Liver (tissue), 3 donors: ENCODE results near the gene DDX31.

ENCODE experiments used
- EGR1 ChIP-seq, 2 donors: IDR thresholded peaks; 2 replicates each; pipeline ENCODE4 v1.6.1; 2016 to 2018; ENCODE audit warnings: antibody characterized with exemption in 2 of 2, low read depth in 2 of 2
- JUND ChIP-seq, 2 donors: IDR thresholded peaks; 2 replicates each; pipeline ENCODE4 v1.6.1; 2016; ENCODE audit warnings: antibody characterized with exemption in 2 of 2
- RAD21 ChIP-seq, 2 donors: IDR thresholded peaks; 2 replicates each; pipeline ENCODE4 v1.6.1; 2016; ENCODE audit warnings: antibody characterized with exemption in 2 of 2, mild to moderate bottlenecking in 2 of 2
- TF ChIP-seq, protein P1 (sequence below): fragments of 150-350 bp; IDR thresholded peaks from 2 replicates; pipeline ENCODE4 v1.5.1; 2017; ENCODE audit warnings: improper control_type of control experiment, low read depth, low read length; ENCODE audit not compliant: missing input control
- donor health status: healthy.
- donor health status: healthy.

DNA sequence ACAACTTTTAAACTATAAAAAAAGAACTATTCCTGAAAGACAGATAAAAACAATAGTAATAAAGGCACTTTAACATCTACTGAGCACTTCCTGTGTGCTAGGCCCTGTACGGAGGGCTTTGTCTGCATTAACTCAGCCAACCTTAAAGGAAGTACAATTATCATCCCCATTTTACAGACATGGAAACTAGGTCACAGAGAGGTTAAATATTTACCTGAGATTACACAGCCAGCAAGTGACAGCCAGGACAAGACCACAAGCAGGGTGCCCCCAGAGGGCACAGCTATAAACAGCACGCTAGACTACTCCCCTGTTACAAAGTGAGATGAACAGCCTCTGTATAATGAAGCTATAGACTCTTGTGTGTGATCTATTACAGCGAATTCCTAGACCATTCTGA is 25.5 kb downstream of the DDX31 start:
- TF ChIP-seq, protein P1, sequence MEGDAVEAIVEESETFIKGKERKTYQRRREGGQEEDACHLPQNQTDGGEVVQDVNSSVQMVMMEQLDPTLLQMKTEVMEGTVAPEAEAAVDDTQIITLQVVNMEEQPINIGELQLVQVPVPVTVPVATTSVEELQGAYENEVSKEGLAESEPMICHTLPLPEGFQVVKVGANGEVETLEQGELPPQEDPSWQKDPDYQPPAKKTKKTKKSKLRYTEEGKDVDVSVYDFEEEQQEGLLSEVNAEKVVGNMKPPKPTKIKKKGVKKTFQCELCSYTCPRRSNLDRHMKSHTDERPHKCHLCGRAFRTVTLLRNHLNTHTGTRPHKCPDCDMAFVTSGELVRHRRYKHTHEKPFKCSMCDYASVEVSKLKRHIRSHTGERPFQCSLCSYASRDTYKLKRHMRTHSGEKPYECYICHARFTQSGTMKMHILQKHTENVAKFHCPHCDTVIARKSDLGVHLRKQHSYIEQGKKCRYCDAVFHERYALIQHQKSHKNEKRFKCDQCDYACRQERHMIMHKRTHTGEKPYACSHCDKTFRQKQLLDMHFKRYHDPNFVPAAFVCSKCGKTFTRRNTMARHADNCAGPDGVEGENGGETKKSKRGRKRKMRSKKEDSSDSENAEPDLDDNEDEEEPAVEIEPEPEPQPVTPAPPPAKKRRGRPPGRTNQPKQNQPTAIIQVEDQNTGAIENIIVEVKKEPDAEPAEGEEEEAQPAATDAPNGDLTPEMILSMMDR: no peak
- TF ChIP-seq JUND (IDR thresholded peaks at IDR 0.05) (no peak), EGR1 (IDR thresholded peaks at IDR 0.05; ENCODE audit: low read depth in 2 of 2) (no peak), RAD21 (IDR thresholded peaks at IDR 0.05) (no peak)
